SU-DHL-6 (cell line): Measurements from ENCODE around the gene ACOT4.

ENCODE experiments used
- H2AFZ ChIP-seq: fragments of 200-600 bp; sonication (generic); 2 replicates; pipeline ENCODE4 v1.6.1; 2014; ENCODE audit warnings: low read depth, mild to moderate bottlenecking, moderate library complexity, mixed read lengths, antibody characterized with exemption, low read length; ENCODE audit not compliant: severe bottlenecking
- H3F3A ChIP-seq: fragments of 200-600 bp; shearing (Covaris generic); 2 replicates; pipeline ENCODE4 v1.6.0; 2016; ENCODE audit warnings: antibody characterized with exemption, mild to moderate bottlenecking; ENCODE audit not compliant: insufficient read depth
- H3K27ac ChIP-seq: fragments of 200-600 bp; sonication (generic); 2 replicates; pipeline ENCODE4 v1.5.1; 2016; ENCODE audit warnings: low read depth, mild to moderate bottlenecking, low read length, moderate library complexity, mixed read lengths
- H3K27me3 ChIP-seq: fragments of 200-600 bp; sonication (generic), shearing (Covaris generic); 2 replicates; pipeline ENCODE4 v1.6.0; 2014; ENCODE audit warnings: mild to moderate bottlenecking, low read length
- H3K36me3 ChIP-seq: fragments of 200-600 bp; sonication (generic); 2 replicates; pipeline ENCODE4 v1.6.1; 2014; ENCODE audit warnings: mild to moderate bottlenecking, low read length, mixed read lengths
- H3K4me2 ChIP-seq: fragments of 300-600, 200-600 bp; shearing (Covaris generic), sonication (generic); 2 replicates; pipeline ENCODE4 v1.6.0; 2014; ENCODE audit warnings: low read length, low read depth, mild to moderate bottlenecking; ENCODE audit not compliant: poor library complexity, severe bottlenecking
- H3K4me3 ChIP-seq: fragments of 200-600 bp; sonication (generic); 2 replicates; pipeline ENCODE4 v1.5.1; 2014; ENCODE audit warnings: antibody characterized with exemption, low read length, mild to moderate bottlenecking, mixed read lengths; ENCODE audit not compliant: insufficient read depth, poor library complexity, severe bottlenecking
- H3K79me2 ChIP-seq: fragments of 200-600 bp; sonication (generic); 2 replicates; pipeline ENCODE4 v1.6.1; 2014; ENCODE audit warnings: mild to moderate bottlenecking, low read length, moderate library complexity; ENCODE audit not compliant: insufficient read depth
- H3K9ac ChIP-seq: fragments of 200-600 bp; sonication (generic); 2 replicates; pipeline ENCODE4 v1.7.0; 2014; ENCODE audit warnings: mild to moderate bottlenecking, low read length
- H3K9me2 ChIP-seq: fragments of 200-600 bp; sonication (generic); replicated peaks from 2 replicates; pipeline ENCODE4 v1.6.1; 2014; ENCODE audit warnings: low read length; ENCODE audit not compliant: insufficient read depth
- H3K9me3 ChIP-seq: fragments of 200-600 bp; sonication (generic); 2 replicates; pipeline ENCODE4 v1.6.1; 2014; ENCODE audit warnings: low read length, mixed read lengths; ENCODE audit not compliant: insufficient read depth
- H4K20me1 ChIP-seq: fragments of 200-600 bp; sonication (generic); 2 replicates; pipeline ENCODE4 v1.6.1; 2014; ENCODE audit warnings: low read depth, mild to moderate bottlenecking, antibody characterized with exemption, low read length, moderate library complexity, mixed read lengths
- EZH2phosphoT487 ChIP-seq: fragments of 200-600 bp; sonication (generic), shearing (Covaris generic); conservative IDR thresholded peaks from 2 replicates; pipeline ENCODE4 v1.6.1; 2018; ENCODE audit warnings: mild to moderate bottlenecking, antibody characterized with exemption, low read length, moderate library complexity, mixed read lengths
- TF ChIP-seq, protein P1 (sequence below): fragments of 200-600 bp; sonication (generic); IDR thresholded peaks from one replicate; pipeline ENCODE4 v1.5.1; 2017; ENCODE audit warnings: antibody characterized with exemption, mild to moderate bottlenecking, low read length, moderate library complexity; ENCODE audit not compliant: insufficient read depth, poor library complexity, severe bottlenecking

Gene ACOT4

DNA sequence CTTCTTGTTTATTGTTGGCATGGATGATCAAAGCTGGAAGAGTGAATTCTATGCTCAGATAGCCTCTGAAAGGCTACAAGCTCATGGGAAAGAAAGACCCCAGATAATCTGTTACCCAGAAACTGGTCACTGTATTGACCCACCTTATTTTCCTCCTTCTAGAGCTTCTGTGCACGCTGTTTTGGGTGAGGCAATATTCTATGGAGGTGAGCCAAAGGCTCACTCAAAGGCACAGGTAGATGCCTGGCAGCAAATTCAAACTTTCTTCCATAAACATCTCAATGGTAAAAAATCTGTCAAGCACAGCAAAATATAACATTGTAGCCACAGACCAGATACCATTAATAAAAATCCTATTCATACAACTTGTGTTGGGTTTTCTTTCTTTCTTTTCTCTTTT is 27.9 kb downstream of the ACOT4 start:
- H3K27me3 ChIP-seq = no peaks in the 10 kb centered on the region
- no peak for TF ChIP-seq EZH2phosphoT487
- TF ChIP-seq, protein P1, sequence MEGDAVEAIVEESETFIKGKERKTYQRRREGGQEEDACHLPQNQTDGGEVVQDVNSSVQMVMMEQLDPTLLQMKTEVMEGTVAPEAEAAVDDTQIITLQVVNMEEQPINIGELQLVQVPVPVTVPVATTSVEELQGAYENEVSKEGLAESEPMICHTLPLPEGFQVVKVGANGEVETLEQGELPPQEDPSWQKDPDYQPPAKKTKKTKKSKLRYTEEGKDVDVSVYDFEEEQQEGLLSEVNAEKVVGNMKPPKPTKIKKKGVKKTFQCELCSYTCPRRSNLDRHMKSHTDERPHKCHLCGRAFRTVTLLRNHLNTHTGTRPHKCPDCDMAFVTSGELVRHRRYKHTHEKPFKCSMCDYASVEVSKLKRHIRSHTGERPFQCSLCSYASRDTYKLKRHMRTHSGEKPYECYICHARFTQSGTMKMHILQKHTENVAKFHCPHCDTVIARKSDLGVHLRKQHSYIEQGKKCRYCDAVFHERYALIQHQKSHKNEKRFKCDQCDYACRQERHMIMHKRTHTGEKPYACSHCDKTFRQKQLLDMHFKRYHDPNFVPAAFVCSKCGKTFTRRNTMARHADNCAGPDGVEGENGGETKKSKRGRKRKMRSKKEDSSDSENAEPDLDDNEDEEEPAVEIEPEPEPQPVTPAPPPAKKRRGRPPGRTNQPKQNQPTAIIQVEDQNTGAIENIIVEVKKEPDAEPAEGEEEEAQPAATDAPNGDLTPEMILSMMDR = no peak
- H3K9me2 ChIP-seq = no peaks in the 10 kb centered on the region
- H3F3A ChIP-seq = no peaks in the 10 kb centered on the region
- no peaks in the 10 kb centered on the region for H4K20me1 ChIP-seq
- no peak overlapping the region for H3K4me3 ChIP-seq
- H3K36me3 ChIP-seq = no peaks in the 10 kb centered on the region
- H3K4me2 ChIP-seq = no peak overlapping the region
- H2AFZ ChIP-seq = no peak overlapping the region
- H3K27ac ChIP-seq = no peak overlapping the region
- H3K79me2 ChIP-seq = no peaks in the 10 kb centered on the region
- no peak overlapping the region for H3K9ac ChIP-seq
- H3K9me3 ChIP-seq = no peaks in the 10 kb centered on the region

DNA sequence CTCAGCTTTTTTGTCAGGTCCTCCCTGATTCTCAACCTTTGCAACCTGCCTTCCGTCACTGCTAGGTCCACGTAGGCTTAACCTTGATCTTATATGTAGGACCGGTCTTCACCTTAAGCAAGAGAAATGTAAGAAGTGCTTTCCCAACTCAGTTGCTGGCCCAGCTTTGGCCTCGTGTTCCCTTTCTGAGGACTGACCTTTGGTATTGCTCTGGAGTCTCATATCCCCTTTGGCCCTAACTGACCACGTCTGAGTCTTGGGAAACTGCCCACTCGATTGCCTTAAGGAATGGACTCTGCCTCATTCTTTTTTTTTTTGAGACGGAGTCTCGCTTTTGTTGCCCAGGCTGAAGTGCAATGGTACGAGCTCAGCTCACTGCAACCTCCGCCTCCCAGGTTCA is 28.6 kb downstream of the ACOT4 start:
- Histone ChIP-seq H3K36me3 (no peaks in the 10 kb centered on the region), H3K4me3 (no peak overlapping the region), H3K79me2 (no peaks in the 10 kb centered on the region), H3F3A (no peaks in the 10 kb centered on the region), H4K20me1 (no peaks in the 10 kb centered on the region), H2AFZ (no peak overlapping the region), H3K4me2 (no peak overlapping the region), H3K27ac (no peak overlapping the region), H3K9me3 (no peaks in the 10 kb centered on the region), H3K27me3 (no peaks in the 10 kb centered on the region), H3K9me2 (no peaks in the 10 kb centered on the region), H3K9ac (no peak overlapping the region)
- no peak for TF ChIP-seq EZH2phosphoT487
- TF ChIP-seq, protein P1 = no peak

DNA sequence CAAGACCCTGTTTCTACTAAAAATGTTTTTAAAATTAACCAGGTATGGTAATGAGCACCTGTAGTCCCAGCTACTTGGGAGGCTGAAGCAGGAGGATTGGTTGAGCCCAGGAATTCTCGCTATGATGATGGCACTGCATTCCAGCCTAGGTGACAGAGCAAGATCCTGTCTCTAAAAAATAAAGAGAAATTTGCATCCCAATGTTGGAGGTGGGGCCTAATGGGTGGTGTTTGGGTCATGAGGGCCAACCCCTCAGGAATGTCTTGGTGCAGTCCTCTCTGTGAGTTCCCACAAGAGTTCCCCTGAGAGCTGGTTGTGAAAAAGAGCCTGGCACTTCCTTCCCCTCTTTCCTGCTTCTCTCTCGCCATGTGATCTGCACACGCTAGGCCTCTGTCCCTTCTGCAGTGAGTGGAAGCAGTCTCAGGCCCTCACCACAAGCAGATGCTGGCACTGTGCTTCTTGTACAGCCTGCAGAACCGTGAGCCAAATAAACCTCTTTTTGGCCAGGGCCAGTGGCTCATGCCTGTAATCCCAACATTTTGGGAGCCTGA is 31.9 kb downstream of the ACOT4 start:
- no peak overlapping the region for H2AFZ ChIP-seq
- no peaks in the 10 kb centered on the region for H4K20me1 ChIP-seq
- no peak overlapping the region for H3K4me3 ChIP-seq
- H3K9me2 ChIP-seq = no peaks in the 10 kb centered on the region
- no peak overlapping the region for H3K27ac ChIP-seq
- no peaks in the 10 kb centered on the region for H3K79me2 ChIP-seq
- TF ChIP-seq EZH2phosphoT487 = no peak
- TF ChIP-seq, protein P1 = no peak
- H3K9ac ChIP-seq = no peak overlapping the region
- no peaks in the 10 kb centered on the region for H3F3A ChIP-seq
- no peaks in the 10 kb centered on the region for H3K27me3 ChIP-seq
- no peaks in the 10 kb centered on the region for H3K36me3 ChIP-seq
- no peak overlapping the region for H3K4me2 ChIP-seq
- H3K9me3 ChIP-seq = no peaks in the 10 kb centered on the region
